HG03565 (cell line): ENCODE data around the gene PLCL1.

ENCODE experiments used
- ATAC-seq: cut with Tn5 transposase; IDR thresholded peaks from one replicate; pipeline ENCODE4 v1.9.1; 2021; ENCODE audit warnings: mild to moderate bottlenecking, moderate library complexity; ENCODE audit not compliant: unreplicated experiment

The PLCL1 gene

GRCh38 chr2:198044777-198045176 is 240.4 kb downstream of the PLCL1 start:
- ATAC-seq, result no peak

DNA sequence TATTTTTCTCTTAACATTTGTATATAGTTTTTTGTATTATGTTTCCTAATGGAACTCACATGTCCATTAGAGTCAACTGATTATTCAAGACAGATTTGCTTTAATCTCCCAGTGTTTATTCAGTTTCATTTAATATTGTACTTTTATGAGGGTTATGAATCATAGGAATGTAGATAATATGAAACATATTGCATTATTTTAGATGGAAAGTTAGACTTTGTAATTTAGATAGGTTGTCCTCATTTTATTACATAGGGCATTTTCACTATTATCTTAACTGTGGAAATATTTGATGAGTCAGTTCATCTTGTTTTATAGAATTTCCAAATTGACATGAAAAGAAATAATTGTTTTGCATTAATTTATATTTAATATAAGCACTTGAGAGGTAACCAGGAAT is 240.8 kb downstream of the PLCL1 start:
- ATAC-seq, result no peak

DNA sequence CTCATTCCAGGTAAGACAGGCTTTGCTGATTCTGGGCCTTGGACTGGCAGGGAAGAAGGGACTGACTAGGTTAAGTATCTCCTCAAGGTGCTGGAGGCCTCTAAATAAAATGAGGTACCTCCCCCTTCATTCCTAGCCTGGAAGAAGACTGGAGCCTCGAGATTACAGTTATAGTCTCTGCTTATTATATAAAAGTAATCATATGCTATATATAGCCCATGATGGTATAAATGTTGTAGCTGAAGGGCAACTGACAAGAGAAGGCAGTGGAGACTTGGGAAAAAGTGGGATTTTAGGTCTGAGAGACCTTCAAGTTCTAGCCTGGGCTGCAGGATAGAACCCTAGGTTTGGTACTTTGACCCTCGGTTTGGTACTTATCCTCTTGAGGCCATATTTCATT is 248.3 kb downstream of the PLCL1 start:
- no peak for ATAC-seq

DNA sequence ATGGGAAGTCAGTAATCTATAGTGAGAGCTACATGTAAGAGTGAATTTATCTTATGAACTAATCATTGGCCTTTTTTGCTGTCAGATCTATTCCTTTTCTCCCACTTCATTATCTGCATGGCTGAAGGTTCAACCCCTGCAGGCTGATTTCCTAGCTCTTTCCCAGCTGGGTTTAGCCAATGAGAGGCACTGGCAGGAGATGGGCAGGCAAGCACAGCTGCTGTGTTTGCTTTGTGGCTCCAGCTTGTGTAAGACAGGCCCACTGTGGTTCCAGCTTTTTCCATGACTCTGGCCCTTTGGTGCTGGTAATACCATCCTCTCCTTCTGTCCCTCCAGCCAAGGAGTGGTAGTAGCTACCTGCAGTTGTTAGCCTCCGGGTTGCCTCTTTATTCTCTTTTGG is 248.8 kb downstream of the PLCL1 start:
- no peak for ATAC-seq

DNA sequence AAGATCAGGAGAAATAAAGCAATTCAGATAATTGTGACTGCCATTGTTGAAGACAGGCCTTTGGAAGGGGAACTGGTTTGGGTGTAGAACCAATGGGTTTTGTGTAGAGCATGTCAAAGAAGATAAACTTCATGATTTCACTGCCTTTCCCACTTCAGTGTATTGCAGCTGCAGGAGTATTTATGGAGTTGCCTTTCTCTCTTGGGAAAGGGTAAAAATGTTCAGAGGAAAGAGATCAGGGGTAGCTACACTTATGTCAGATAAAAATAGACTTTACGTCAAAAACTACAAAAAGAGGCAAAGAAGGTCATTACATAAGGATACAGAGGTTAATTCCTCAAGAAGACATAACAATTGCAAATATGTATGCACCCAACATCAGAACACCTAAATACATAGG is 249.4 kb downstream of the PLCL1 start:
- no peak for ATAC-seq

- no peak for ATAC-seq
Observed at GRCh38 chr2:198054299-198054698, 249.9 kb downstream of the PLCL1 start.

- ATAC-seq, result no peak
Observed at GRCh38 chr2:198055716-198056115, 251.3 kb downstream of the PLCL1 start.

DNA sequence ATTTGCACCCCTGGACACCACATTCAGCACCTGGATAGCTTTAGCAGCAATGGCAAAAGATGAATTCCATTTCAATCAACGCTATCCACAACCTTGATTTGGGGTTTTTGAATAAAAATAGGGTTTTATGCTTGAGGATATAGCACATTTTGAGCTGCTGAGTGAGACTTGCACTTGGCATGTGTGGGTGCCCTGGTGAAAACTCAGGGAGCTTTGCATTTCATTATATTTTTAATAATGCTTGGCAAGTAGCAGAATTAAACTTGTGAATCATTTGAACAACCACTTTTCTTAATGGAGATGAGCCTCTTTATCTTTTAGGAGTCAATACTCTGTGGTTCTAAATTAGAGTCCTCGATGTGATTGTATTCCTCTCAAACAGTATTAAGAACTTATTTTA is 252.4 kb downstream of the PLCL1 start:
- ATAC-seq, result no peak

DNA sequence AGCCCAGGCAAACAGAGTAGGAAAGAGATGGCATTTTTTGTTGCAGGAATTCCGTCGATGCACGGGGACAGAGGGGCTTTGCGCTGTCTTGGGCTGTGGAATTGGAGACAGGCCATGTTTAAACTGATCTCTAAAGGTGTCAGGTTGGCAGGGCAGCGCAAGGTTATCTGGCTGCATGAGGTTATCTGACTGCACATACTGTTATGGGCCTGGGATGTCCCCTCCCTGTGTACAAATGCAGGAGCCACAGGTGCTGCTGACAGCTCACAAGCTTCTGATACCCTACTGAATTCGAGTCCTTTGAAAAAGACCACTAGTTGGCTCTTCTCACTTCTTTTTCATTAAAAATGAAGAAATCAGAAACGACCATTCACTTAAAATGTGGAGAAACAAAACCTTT is 255.4 kb downstream of the PLCL1 start:
- no peak for ATAC-seq

DNA sequence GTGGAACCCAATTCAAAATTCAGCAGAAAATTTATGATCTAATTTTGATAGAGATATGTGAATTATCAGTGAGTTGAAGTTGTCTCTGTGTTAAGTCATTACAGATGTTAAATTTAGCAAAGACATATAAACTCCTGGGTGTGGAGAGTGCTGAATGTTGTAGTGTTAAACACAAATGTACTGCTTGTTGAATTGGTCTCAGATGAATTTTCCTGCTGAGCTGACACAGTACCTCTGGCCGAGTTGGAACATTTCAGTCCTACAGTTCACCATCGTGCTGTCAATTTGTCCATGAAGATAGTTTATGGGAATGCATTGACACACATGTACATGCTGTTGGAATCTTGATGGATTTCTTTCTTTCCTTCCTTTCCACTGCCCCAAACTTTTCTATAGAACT is 255.9 kb downstream of the PLCL1 start:
- ATAC-seq, result no peak

GRCh38 chr2:198062826-198063225 is 258.4 kb downstream of the PLCL1 start:
- no peak for ATAC-seq

DNA sequence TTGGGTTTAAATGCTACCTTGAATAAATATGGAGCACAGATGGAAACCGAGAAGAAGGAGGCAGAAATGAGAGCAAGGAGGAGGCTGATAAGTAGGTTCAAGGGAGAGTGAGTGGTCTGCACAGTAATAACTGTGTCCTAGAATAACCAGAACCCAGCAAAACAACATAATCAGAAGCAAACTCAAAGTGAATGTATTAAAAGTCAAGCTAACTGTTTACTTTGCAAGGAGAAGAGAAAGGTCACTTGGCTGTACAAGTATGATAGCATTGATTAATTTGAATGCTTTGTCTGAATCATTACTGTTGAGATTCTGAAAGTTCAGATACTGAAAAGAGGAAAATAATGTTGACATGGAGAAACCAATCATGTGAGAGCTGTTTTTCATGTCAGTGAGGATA is 258.8 kb downstream of the PLCL1 start:
- no peak for ATAC-seq

GRCh38 chr2:198065322-198065721 is 260.9 kb downstream of the PLCL1 start:
- ATAC-seq, result no peak

- ATAC-seq, result no peak
Observed at GRCh38 chr2:198066597-198066996, 262.2 kb downstream of the PLCL1 start.

- ATAC-seq, result no peak
Observed at GRCh38 chr2:198072655-198073054, 268.3 kb downstream of the PLCL1 start.

DNA sequence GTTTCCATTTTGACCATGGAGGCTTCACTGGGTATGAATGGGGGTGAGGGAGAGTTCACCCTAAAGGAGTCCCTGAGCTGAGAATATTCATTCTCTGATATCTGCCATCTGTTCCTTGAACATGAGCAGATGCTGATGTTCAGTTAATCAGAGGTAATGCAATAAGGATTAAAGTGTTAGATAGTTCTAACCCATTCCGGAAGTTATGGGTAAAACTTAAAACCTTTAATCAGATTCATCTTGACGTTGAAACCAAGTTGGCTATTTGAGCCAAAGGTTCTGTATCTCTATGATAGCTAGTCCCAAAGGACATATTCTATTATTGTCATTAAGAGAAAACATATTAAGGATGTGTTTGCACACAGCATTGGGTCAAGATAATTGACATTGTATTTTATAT is 268.9 kb downstream of the PLCL1 start:
- no peak for ATAC-seq

- no peak for ATAC-seq
Observed at GRCh38 chr2:198077477-198077876, 273.1 kb downstream of the PLCL1 start.

- peak; percentile 54 for ATAC-seq
Observed at GRCh38 chr2:198080879-198081765, 276.7 kb downstream of the PLCL1 start.

DNA sequence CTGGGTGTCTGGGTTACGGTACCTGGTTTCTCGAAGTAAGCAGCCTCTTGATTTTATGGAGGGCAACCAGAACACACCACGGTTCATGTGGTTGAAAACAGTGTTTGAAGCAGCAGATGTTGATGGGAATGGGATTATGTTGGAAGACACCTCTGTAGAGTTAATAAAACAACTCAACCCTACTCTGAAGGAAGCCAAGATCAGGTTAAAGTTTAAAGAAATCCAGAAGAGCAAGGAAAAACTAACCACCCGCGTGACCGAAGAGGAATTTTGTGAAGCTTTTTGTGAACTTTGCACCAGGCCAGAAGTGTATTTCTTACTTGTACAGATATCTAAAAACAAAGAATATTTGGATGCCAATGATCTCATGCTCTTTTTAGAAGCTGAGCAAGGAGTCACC is 279.8 kb downstream of the PLCL1 start:
- ATAC-seq, result no peak

DNA sequence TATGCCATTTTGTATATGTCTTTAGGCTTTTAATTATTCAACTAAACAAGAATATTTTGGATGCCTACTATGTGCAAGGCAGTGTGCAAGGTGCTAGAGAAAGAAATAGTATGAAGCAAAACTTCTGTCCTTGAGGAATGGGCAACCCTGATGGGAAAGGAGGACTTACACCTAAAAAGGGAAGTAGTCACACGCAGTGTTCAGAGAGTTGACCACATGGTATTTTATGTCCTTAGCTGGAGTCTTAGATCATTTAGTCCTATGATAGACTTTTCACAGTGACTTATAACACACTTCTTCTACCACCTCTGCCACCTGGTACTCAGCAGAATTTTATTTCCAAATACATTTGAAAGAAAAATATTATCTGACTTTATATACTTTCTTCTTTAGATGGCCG is 291.6 kb downstream of the PLCL1 start:
- ATAC-seq, result no peak

DNA sequence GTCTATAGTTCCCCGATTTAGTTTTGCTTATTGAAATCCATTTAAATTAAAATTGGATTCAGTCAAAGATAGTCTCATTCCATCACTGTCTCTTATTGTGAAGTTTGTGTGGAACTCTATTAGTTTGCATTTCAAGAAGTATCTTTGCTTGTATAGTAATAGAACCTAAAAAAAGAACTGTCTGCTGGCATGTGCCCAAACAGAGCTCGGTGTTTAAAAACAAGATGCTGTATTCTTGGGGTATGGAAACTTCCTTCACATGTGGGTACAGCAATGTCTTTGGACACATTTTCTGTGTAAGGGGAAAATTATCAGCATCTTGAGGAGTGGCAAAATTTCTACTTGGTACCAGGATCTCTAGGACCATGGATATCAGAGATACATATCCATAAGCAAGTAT is 292.6 kb downstream of the PLCL1 start:
- ATAC-seq, result no peak

DNA sequence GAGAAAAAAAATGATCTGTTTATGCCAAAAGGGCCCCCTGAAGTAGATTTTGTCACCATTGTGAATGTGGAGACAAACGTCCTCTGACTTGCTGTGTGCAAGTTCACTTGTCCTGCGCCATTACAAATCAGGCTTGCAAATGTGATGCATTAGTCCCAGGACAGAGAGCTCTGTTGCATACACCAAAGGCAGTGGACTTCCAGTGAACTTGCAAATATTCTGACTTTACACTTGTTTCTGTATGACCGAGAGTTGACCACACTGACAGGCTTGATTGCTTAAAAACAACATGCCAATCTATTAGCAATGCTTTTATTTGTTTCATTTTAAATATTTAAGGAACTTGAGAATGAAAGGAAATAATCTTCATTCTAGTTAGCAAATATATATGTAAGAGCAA is 293.2 kb downstream of the PLCL1 start:
- ATAC-seq, result no peak

DNA sequence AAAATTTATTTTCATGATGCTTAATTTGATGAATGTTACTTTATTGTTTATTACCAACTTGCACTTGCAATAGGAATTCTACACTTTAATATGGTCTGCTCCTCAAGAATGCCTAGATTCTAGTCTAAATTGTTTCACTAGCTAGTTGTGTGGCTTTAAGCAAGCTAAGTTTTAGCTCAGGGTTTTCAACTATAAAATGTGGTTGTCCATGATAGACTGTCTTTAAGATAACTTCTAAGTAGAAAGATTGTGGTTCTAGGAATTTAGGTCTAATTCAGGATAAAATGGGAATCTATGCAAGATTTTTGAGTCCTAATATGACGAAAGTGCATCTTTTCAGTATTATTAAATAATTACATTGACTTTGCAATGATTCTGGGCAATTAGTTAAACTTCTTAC is 294.0 kb downstream of the PLCL1 start:
- ATAC-seq, result no peak
